SU-DHL-6 (cell line): ENCODE measurements around the gene PARN.

Experiments
- H2AFZ ChIP-seq: fragments of 200-600 bp; sonication (generic); 2 replicates; pipeline ENCODE4 v1.6.1; 2014; ENCODE audit warnings: low read depth, mild to moderate bottlenecking, moderate library complexity, mixed read lengths, antibody characterized with exemption, low read length; ENCODE audit not compliant: severe bottlenecking
- H3F3A ChIP-seq: fragments of 200-600 bp; shearing (Covaris generic); 2 replicates; pipeline ENCODE4 v1.6.0; 2016; ENCODE audit warnings: antibody characterized with exemption, mild to moderate bottlenecking; ENCODE audit not compliant: insufficient read depth
- H3K27ac ChIP-seq: fragments of 200-600 bp; sonication (generic); 2 replicates; pipeline ENCODE4 v1.5.1; 2016; ENCODE audit warnings: low read depth, mild to moderate bottlenecking, low read length, moderate library complexity, mixed read lengths
- H3K27me3 ChIP-seq: fragments of 200-600 bp; sonication (generic), shearing (Covaris generic); 2 replicates; pipeline ENCODE4 v1.6.0; 2014; ENCODE audit warnings: mild to moderate bottlenecking, low read length
- H3K36me3 ChIP-seq: fragments of 200-600 bp; sonication (generic); 2 replicates; pipeline ENCODE4 v1.6.1; 2014; ENCODE audit warnings: mild to moderate bottlenecking, low read length, mixed read lengths
- H3K4me2 ChIP-seq: fragments of 300-600, 200-600 bp; shearing (Covaris generic), sonication (generic); 2 replicates; pipeline ENCODE4 v1.6.0; 2014; ENCODE audit warnings: low read length, low read depth, mild to moderate bottlenecking; ENCODE audit not compliant: poor library complexity, severe bottlenecking
- H3K4me3 ChIP-seq: fragments of 200-600 bp; sonication (generic); 2 replicates; pipeline ENCODE4 v1.5.1; 2014; ENCODE audit warnings: antibody characterized with exemption, low read length, mild to moderate bottlenecking, mixed read lengths; ENCODE audit not compliant: insufficient read depth, poor library complexity, severe bottlenecking
- H3K79me2 ChIP-seq: fragments of 200-600 bp; sonication (generic); 2 replicates; pipeline ENCODE4 v1.6.1; 2014; ENCODE audit warnings: mild to moderate bottlenecking, low read length, moderate library complexity; ENCODE audit not compliant: insufficient read depth
- H3K9ac ChIP-seq: fragments of 200-600 bp; sonication (generic); 2 replicates; pipeline ENCODE4 v1.7.0; 2014; ENCODE audit warnings: mild to moderate bottlenecking, low read length
- H3K9me2 ChIP-seq: fragments of 200-600 bp; sonication (generic); replicated peaks from 2 replicates; pipeline ENCODE4 v1.6.1; 2014; ENCODE audit warnings: low read length; ENCODE audit not compliant: insufficient read depth
- H3K9me3 ChIP-seq: fragments of 200-600 bp; sonication (generic); 2 replicates; pipeline ENCODE4 v1.6.1; 2014; ENCODE audit warnings: low read length, mixed read lengths; ENCODE audit not compliant: insufficient read depth
- H4K20me1 ChIP-seq: fragments of 200-600 bp; sonication (generic); 2 replicates; pipeline ENCODE4 v1.6.1; 2014; ENCODE audit warnings: low read depth, mild to moderate bottlenecking, antibody characterized with exemption, low read length, moderate library complexity, mixed read lengths
- EZH2phosphoT487 ChIP-seq: fragments of 200-600 bp; sonication (generic), shearing (Covaris generic); conservative IDR thresholded peaks from 2 replicates; pipeline ENCODE4 v1.6.1; 2018; ENCODE audit warnings: mild to moderate bottlenecking, antibody characterized with exemption, low read length, moderate library complexity, mixed read lengths
- TF ChIP-seq, protein P1 (sequence below): fragments of 200-600 bp; sonication (generic); IDR thresholded peaks from one replicate; pipeline ENCODE4 v1.5.1; 2017; ENCODE audit warnings: antibody characterized with exemption, mild to moderate bottlenecking, low read length, moderate library complexity; ENCODE audit not compliant: insufficient read depth, poor library complexity, severe bottlenecking

The PARN gene

DNA sequence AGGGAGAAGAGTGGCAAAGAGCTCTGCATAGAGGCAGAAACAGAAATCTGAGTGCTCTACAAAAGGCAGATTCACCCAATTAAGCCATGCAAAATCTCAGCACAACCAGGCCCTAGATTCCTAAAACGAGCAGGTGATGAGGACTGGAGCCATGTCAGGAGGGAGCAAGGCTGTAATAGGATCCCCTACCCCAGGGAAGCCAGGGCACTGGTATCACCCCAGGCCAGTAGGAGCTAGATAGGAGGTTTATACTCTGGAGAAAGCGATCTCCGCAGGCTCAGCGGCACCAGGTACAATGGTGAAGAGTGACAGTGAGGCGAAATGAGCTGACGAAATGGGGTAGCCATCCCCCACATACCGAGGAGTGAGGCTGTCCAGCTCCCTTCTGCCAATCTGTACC lies 171.5 kb downstream of the PARN start:
- H3K36me3 ChIP-seq: peaks cover 12% of the 10 kb centered on the region; the same call in 1 of the 2 replicates
- H3F3A ChIP-seq: no peaks in the 10 kb centered on the region
- H3K9me2 ChIP-seq: no peaks in the 10 kb centered on the region
- 0 out of 2 replicates have a peak, but pooled peaks cover 3% of the 10 kb centered on the region for H3K79me2 ChIP-seq
- no peak overlapping the region for H3K9ac ChIP-seq
- H2AFZ ChIP-seq: no peak overlapping the region
- no peak overlapping the region for H3K4me2 ChIP-seq
- H3K9me3 ChIP-seq: 0 out of 2 replicates have a peak, but pooled peaks cover under 1% of the 10 kb centered on the region
- no peak overlapping the region for H3K27ac ChIP-seq
- TF ChIP-seq, protein P1, sequence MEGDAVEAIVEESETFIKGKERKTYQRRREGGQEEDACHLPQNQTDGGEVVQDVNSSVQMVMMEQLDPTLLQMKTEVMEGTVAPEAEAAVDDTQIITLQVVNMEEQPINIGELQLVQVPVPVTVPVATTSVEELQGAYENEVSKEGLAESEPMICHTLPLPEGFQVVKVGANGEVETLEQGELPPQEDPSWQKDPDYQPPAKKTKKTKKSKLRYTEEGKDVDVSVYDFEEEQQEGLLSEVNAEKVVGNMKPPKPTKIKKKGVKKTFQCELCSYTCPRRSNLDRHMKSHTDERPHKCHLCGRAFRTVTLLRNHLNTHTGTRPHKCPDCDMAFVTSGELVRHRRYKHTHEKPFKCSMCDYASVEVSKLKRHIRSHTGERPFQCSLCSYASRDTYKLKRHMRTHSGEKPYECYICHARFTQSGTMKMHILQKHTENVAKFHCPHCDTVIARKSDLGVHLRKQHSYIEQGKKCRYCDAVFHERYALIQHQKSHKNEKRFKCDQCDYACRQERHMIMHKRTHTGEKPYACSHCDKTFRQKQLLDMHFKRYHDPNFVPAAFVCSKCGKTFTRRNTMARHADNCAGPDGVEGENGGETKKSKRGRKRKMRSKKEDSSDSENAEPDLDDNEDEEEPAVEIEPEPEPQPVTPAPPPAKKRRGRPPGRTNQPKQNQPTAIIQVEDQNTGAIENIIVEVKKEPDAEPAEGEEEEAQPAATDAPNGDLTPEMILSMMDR: no peak
- TF ChIP-seq EZH2phosphoT487: no peak
- no peaks in the 10 kb centered on the region for H4K20me1 ChIP-seq
- no peaks in the 10 kb centered on the region for H3K27me3 ChIP-seq
- no peak overlapping the region for H3K4me3 ChIP-seq

DNA sequence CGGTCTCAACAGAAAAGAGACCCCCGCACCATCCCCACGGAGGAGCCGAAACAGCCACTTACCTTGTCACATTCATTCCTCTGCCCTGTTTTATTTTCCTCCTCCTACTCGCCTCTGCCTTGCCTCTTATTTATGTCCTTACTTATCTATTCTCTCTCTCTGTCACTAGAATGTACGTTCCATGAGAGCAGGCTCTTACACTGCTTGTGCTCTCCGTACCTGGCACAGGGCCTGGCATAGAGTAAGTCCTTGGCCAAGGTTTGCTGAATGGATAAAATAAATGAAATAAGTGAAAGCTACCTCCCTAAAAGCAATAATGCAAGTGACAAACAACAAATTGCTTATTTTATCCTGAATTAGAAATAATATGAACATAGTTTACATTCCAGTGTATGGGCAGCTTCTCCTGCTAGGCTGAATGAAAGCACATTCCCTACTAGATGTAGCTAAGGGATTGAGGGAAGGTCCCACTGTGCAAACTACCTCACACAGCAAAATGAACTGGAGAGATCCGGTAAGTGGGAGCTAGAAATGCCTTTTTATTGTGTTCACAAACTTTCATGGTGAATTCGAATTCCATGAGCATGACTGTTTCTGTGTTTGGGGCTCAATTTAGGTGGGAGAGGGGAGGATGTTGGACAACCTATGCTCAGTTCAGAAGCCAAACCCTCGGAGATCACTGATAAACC lies 173.1 kb downstream of the PARN start:
- H3K27me3 ChIP-seq: no peaks in the 10 kb centered on the region
- H3K9me2 ChIP-seq: no peaks in the 10 kb centered on the region
- no peaks in the 10 kb centered on the region for H4K20me1 ChIP-seq
- no peaks in the 10 kb centered on the region for H3F3A ChIP-seq
- TF ChIP-seq EZH2phosphoT487: no peak
- TF ChIP-seq, protein P1: no peak
- no peak overlapping the region for H2AFZ ChIP-seq
- H3K9me3 ChIP-seq: no peaks in the 10 kb centered on the region
- H3K27ac ChIP-seq: no peak overlapping the region
- 0 out of 2 replicates have a peak, but pooled peaks cover 3% of the 10 kb centered on the region for H3K79me2 ChIP-seq
- H3K4me2 ChIP-seq: no peak overlapping the region
- no peak overlapping the region for H3K4me3 ChIP-seq
- peaks cover 9% of the 10 kb centered on the region; the same call in 1 of the 2 replicates for H3K36me3 ChIP-seq
- no peak overlapping the region for H3K9ac ChIP-seq

DNA sequence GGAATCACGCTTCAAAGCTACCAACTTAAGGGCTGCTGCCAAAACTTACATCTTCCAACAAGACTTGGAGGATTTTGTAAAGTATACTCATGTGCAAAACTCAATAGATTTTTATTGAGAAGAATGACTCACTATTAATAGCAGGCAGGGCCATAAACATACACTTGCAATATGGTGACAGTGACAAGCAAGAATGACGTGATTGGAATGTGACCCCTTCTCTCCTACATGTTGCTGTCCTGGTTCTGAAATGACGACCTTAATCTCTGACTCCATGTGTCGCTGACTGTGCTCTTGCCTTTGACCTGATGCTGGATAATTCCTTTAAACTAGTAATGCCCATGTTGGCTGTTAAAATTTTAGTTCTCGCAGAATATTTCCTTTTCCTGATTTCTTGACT lies 174.5 kb downstream of the PARN start:
- H3K9me3 ChIP-seq: no peaks in the 10 kb centered on the region
- no peaks in the 10 kb centered on the region for H3K9me2 ChIP-seq
- no peaks in the 10 kb centered on the region for H3K27me3 ChIP-seq
- H3K36me3 ChIP-seq: peaks cover 9% of the 10 kb centered on the region; the same call in 1 of the 2 replicates
- H3K79me2 ChIP-seq: 0 out of 2 replicates have a peak, but pooled peaks cover 3% of the 10 kb centered on the region
- no peaks in the 10 kb centered on the region for H4K20me1 ChIP-seq
- H3K4me2 ChIP-seq: no peak overlapping the region
- H3K27ac ChIP-seq: no peak overlapping the region
- no peak overlapping the region for H3K9ac ChIP-seq
- no peaks in the 10 kb centered on the region for H3F3A ChIP-seq
- TF ChIP-seq, protein P1: no peak
- TF ChIP-seq EZH2phosphoT487: no peak
- H3K4me3 ChIP-seq: no peak overlapping the region
- H2AFZ ChIP-seq: no peak overlapping the region
